G401 (cell line): ENCODE data around the gene ITPKA. TPM values are rescaled to one million over a fixed set of nuclear protein-coding genes. Genes with fewer than 3 reads are reported as not detected.

Experiments used
- DNase-seq: peaks from one replicate; pipeline ENCODE4 v3.0.0-alpha.2; 2015; ENCODE audit warnings: low spot score
- in situ Hi-C: cut with HindIII; loops from 2 replicates; pipeline ENCODE4 v1.10.0; 2016; ENCODE audit warnings: low sequenced_read_pairs, mixed read lengths
- total RNA-seq: library from RNA; depleted of rRNA; stranded (reverse); fragments of >200 nt; shearing (Covaris generic); gene quantifications from 2 replicates; pipeline ENCODE4 v1.2.3, GENCODE V29; 2014

The ITPKA gene
- total RNA-seq, 1 experiment from 2014 or later: 20.0 TPM

DNA sequence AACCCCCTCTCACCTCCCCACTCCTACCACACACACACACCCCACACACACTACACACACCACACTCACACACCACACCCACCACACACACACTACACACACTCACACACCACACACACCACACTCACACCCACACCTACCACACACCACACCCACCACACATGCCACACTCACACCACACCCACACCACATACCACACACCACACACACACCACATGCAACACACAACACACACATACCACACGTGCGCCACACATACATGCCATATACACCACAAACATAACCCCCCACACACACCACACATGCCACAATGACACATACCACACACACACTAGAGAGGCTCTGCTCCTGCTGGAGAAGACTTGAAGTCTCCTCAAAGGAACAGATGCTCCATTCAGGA lies 5.9 kb upstream of the ITPKA start:
- in situ Hi-C loops: no loop called here
- DNase-seq: no peak

DNA sequence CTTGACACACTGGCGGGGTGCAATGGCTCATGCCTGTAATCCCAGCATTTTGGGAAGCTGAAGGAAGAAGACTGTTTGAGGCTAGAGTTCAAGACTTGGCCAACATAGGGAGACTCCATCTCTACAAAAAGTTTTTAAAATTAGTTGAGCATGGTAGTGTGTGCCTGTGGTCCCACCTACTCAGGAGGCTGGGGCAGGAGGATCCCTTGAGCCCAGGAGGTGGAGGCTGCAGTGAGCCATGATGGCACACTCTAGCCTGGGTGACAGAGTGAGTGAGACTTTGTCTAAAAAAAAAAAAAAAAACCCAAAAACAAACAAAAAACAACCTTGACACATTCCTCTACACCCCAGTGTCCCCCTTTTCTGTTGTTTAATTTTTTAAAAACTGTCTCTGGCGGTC lies 4.0 kb upstream of the ITPKA start:
- in situ Hi-C loops: no loop called here
- no peak for DNase-seq

DNA sequence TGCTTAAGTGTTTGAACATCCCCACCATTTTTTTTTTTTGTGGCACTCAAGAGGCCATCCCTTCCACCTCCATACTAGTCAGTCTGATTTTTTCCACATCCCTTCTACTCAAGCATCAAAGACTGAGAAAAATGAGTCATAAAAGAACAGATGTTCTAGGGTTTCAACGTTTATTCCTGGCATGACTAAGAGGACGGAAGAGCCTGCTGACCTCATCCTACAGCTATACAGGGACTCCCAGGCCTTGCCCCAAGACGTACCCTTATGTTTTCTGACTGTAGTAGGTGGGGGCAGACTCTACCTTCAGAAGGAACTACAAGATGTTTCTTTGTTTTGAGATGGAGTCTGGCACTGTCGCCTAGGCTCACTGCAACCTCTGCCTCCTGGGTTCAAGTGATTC lies 3.3 kb upstream of the ITPKA start:
- no peak for DNase-seq
- in situ Hi-C loops: no loop called here

DNA sequence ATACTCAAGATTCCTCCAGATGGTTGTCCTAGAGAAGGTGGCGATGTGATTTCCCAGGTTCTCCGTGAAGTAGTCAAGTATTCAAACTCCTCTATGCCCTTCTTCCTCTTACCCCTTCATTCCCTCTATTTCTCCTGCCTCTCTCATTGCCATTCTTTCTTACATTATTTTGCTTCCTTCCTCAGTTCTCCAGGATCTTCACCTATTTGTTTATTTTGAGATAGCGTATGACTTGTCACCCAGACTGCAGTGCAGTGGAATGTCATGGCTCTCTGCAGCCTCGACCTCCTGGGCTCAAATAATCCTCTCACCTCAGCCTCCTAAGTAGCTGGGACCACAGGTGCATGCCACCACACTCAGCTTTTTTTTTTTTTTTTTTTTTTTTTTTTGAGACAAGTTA lies 1.8 kb upstream of the ITPKA start:
- no peak for DNase-seq
- in situ Hi-C loops: no loop called here

DNA sequence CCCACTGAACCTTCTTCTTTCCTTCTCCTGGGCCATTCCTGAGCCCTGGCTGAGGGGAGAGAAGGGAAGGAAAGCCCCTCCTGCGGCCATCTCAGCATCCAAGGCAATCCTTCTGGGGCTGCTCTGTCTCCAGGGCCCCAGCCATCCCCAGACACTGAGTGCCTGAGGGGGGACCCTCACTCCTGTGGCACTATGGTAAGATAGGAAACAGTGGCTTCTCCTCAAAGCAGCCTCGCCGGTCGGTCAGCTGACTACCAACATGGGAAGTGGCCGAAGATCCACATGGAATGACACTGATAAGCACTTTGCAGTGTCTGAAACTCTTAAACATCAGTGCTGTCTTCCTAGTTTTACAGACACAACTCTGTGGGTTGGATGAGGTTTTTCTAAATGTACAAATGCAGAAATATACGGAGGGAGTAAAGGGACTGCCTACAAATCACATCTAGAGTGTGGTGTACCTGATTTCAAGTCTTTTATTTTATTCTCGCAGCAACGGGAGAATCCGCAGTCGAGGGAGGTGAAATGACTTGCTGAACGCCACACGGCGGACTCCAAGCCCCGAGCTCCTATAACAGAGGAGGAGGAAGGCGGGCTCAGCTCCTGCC lies 973 bp upstream of the ITPKA start:
- no peak for DNase-seq
- in situ Hi-C loops: no loop called here

GRCh38 chr15:41493902-41494189 lies 172 bp downstream of the ITPKA start:
- in situ Hi-C loops: no loop called here

DNA sequence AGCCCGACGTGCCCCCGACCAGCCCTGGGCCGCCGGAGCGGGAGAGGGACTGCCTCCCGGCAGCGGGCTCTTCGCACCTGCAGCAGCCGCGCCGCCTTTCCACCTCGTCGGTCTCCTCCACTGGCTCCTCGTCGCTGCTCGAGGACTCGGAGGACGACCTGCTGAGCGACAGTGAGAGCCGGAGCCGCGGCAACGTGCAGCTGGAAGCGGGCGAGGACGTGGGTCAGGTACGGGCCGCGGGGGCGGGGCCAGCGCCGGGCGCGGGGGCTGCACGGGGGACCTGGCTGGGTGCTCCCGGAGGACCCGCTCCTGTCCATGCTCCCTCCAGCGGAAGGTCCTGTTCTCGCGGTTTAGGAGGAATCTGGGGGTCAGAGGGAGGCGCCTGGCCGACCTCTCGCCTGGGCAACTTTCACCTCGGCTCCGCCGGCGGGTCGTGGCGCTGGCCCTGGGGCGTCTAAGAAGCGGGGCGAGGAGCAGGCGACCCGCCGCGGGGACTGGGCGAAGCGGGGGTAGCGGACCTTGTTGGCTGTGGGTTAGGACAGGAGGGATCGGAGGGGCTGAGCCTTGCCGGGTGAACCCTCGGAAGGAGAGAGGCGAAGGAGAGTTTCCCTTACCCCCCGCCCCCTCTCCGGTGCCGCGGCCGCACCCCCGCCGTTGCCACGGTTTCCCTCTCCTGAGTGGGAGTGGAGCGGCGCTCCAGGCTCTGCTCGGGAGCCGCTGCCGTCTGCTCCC lies 682 bp downstream of the ITPKA start:
- in situ Hi-C loops: no loop called here
- no peak for DNase-seq

More at GRCh38 chr15:41493902-41494189, 172 bp downstream of the ITPKA start:
- no peak for DNase-seq

DNA sequence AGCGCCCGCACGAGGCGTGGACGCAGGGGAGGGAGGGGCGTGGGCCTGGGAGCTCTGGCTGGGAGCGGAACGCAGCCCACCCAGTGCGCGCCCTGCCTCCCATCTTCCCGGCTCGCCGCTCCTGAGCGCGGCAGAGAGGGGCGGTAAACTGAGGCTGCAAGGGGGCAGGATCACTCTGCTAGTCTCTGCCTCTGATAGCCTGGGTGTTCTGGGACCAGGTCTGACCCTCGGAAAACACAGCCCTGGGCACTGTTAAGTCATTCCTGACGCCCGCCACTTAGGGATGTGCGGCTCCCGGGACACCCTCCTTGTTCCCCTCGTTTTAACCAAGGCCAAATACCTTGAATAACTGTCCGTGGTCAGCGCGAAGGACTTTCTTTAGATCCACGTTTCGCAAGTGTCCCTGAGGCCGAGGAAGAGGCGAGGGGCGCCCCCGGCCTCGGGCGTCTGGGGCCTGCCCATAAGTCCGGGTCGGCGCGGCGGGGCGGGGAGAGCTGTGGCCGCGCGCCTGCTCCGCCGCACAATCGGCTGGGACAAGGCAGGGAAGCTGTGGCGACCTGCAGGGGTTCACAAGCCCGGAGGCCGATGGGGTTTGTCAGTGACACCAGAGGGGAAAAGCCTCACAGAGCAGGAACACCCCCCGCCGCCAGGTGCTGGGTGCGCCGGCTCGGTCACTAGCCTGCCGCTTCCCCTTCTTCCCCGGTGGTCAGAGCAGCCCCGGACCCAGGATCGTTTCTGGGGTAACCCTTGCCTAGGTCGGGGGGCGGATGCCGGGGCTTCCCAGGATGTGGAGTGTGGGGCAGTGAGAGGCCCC lies 1.5 kb downstream of the ITPKA start:
- in situ Hi-C loops: no loop called here
- DNase-seq: no peak

DNA sequence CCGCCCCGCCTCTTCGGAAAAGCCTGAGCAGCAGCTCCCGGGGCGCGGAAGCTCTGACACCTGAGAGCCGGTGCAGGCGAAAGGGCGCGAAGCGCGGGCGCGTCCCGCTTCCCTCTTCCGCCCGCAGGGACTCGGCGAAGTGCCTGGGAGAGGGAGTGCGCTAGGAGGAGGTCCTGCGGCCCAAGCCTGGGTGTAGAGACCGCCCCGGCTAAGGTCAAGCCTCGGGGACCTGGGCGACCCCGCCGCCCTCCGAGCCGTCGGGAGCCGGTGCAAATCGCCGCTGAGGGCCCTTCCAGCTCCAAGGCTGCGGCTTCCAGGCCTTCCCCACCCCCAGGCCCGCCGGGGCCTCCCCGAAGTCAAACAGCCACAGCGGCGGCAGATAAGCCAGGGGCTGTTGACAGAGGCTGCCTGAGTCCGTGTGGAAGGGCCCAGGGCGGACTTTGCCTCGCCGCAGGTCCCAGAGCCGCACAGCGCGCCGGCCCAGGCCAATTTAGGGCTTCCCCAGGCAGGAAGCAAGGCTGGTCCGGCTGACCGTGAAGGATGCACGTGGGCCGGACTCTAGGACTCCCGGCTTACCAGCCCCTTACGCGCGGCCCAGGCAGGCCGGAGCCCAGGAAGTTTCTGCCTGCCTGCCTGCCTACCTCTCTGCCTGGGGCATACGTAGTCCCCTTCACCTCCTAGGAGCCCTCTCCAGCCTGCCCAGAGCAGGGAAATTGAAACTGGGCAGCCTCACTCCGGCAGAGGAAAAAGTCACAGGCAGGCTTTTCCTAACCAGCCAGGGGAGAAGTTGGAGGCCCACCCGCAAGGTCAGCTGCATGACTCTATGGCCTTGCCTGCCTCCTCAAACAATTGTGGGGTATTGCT lies 2.3 kb downstream of the ITPKA start:
- DNase-seq: no peak
- in situ Hi-C loops: no loop called here

DNA sequence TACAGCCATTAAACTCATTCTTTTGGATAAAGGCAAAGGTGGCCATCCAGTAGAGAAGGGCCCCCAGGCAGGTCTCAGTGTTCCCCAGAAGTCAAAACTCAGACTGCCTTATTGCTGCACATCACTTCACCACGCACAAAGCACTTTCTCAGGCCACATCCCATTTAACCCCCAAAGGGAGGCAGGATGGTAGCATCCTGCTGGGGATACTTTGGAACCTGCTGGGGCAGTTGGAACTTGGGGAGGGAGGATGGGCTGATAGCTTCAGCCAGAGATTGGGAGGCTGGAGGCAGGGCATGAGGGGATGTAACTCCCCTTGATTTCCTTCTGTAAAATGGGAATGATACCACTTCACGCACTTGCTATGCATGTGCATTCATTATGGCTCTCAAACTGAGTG lies 5.0 kb downstream of the ITPKA start:
- DNase-seq: no peak
- in situ Hi-C loops: no loop called here

- no peak for DNase-seq
- in situ Hi-C loops: no loop called here
These were observed 5.6 kb downstream of the ITPKA start for GRCh38 chr15:41499109-41499851.

- DNase-seq: no peak
- in situ Hi-C loops: no loop called here
These were observed 7.7 kb downstream of the ITPKA start for GRCh38 chr15:41501191-41501917.

GRCh38 chr15:41501931-41502794 lies 8.5 kb downstream of the ITPKA start:
- no peak for DNase-seq
- in situ Hi-C loops: no loop called here

DNA sequence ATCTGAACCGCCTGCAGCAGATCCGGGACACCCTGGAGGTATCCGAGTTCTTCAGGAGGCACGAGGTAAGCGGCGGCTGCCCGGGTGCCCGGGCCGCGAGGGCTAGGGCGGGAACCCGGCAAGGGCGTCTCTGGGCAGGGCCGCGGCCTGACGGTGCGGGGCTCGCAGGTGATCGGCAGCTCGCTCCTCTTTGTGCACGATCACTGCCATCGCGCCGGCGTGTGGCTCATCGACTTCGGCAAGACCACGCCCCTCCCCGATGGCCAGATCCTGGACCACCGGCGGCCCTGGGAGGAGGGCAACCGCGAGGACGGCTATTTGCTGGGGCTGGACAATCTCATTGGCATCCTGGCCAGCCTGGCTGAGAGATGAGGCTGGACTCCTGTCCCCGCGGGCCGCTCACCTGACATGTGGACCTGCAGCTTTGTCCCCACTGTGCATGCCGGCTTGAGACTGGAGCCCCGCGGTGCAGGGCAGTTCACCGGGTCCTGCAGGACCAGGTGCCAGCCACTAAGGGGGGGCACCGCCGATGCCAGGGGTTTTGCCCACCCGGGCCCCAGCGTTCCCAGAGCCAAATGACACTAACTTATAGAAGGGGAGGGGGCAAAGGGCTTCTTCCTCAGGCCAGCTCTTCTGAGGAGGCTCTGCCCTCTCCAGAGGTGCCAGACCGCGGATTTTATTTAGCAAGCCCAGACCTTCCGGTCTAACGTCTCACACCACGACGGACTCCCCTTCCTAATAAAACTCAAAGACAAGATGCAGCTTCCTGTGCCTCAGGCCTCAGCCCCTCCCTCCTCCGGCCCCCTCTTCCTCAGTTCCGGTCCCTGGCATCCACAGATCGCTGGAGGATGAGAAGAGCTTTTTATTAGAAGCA lies 9.4 kb downstream of the ITPKA start:
- in situ Hi-C loops: no loop called here
- DNase-seq: no peak

GRCh38 chr15:41503669-41504010 lies 10.0 kb downstream of the ITPKA start:
- in situ Hi-C loops: no loop called here
- DNase-seq: peak; percentile 22

DNA sequence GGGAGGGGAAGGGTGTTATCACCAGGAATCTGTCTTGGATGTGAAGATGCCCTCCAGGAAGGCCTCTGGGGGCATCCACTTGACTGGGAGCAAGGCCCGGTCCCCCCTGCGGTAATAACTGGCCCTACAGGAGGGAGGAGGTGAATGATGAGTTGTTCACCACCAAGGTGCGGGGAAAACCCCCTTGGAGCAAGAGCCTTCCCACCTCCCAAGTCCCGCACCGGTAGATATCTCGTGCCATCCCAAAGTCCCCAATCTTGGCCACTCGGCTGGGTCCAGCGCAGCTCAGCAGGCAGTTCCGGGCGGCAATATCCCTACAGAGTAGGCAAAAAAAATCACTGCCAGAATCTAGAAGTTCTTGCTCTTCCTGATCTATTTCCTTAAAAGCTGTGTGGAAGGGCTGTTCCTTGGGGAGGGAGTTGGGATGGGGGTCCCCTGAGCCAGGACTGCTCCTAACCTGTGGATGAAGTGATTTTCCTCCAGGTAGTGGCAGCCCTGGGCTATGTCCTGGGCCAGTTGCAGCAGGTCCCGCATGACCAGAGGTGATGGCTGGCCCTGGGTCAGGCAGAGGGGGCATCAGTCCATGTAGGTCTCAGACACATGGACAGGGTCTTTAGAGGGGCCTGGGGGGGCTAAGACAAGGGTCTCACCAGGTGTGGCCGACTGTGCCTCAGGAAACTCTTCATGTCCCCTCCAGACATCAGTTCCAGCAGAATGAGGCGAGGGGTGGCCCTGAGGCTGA lies 11.2 kb downstream of the ITPKA start:
- in situ Hi-C loops: no loop called here
- DNase-seq: no peak
